Type B pancreatic cell (in vitro differentiated cells): ENCODE measurements around the gene PODXL2. TPM values are rescaled to one million over a fixed set of nuclear protein-coding genes. Genes with fewer than 3 reads are reported as not detected.

ENCODE experiments used
- DNase-seq: peaks from one replicate; pipeline ENCODE4 v3.0.0; 2021; ENCODE audit warnings: mixed read lengths; ENCODE audit not compliant: unreplicated experiment; ENCODE audit errors: extremely low spot score
- H3K27ac Mint-ChIP-seq: 2 replicates; pipeline ENCODE4 v1.8.0; 2021; ENCODE audit warnings: mild to moderate bottlenecking, mixed read lengths
- H3K27me3 Mint-ChIP-seq: 2 replicates; pipeline ENCODE4 v1.8.0; 2021; ENCODE audit warnings: mixed read lengths
- H3K36me3 Mint-ChIP-seq: 2 replicates; pipeline ENCODE4 v1.8.0; 2021; ENCODE audit warnings: mixed read lengths
- H3K4me1 Mint-ChIP-seq: one replicate; pipeline ENCODE4 v1.8.0; 2021; ENCODE audit warnings: mixed read lengths; ENCODE audit not compliant: unreplicated experiment
- H3K4me3 Mint-ChIP-seq: 2 replicates; pipeline ENCODE4 v1.8.0; 2021; ENCODE audit warnings: mild to moderate bottlenecking, mixed read lengths
- H3K9me3 Mint-ChIP-seq: 2 replicates; pipeline ENCODE4 v1.8.0; 2021; ENCODE audit warnings: mixed read lengths
- CTCF ChIP-seq: fragments of 200-600 bp; sonication (generic); conservative IDR thresholded peaks from 2 replicates; pipeline ENCODE4 v1.5.0; 2021; ENCODE audit warnings: antibody characterized with exemption, mild to moderate bottlenecking
- total RNA-seq: library from RNA; stranded (reverse); gene quantifications from 2 replicates; pipeline ENCODE4 v1.2.1, GENCODE V29; 2021; ENCODE audit warnings: low replicate concordance

The PODXL2 gene
- total RNA-seq, 1 donor from 2014 or later = 48.9 TPM

GRCh38 chr3:127585813-127586413 is 43.1 kb upstream of the PODXL2 start:
- H3K4me1 Mint-ChIP-seq = peaks cover 13% of the 10 kb centered on the region
- H3K27ac Mint-ChIP-seq = no peak overlapping the region
- H3K36me3 Mint-ChIP-seq = no peaks in the 10 kb centered on the region
- H3K27me3 Mint-ChIP-seq = peaks cover 2% of the 10 kb centered on the region
- no peak for DNase-seq
- no peak overlapping the region for H3K4me3 Mint-ChIP-seq
- TF ChIP-seq CTCF = no peak
- H3K9me3 Mint-ChIP-seq = no peaks in the 10 kb centered on the region

- Mint-ChIP-seq H3K4me1 (peaks cover 19% of the 10 kb centered on the region), H3K9me3 (no peaks in the 10 kb centered on the region), H3K27ac (peak overlapping the region; percentile 21), H3K4me3 (no peak overlapping the region), H3K27me3 (peaks cover 2% of the 10 kb centered on the region), H3K36me3 (no peaks in the 10 kb centered on the region)
- TF ChIP-seq CTCF = no peak
- no peak for DNase-seq
Measured at GRCh38 chr3:127587876-127588275, 41.1 kb upstream of the PODXL2 start.

GRCh38 chr3:127588806-127589577 is 40.0 kb upstream of the PODXL2 start:
- peaks cover 5% of the 10 kb centered on the region for H3K27me3 Mint-ChIP-seq
- H3K9me3 Mint-ChIP-seq = no peaks in the 10 kb centered on the region
- peaks cover 19% of the 10 kb centered on the region for H3K4me1 Mint-ChIP-seq
- no peak for TF ChIP-seq CTCF
- H3K27ac Mint-ChIP-seq = peak overlapping the region; percentile 81
- no peaks in the 10 kb centered on the region for H3K36me3 Mint-ChIP-seq
- H3K4me3 Mint-ChIP-seq = peak overlapping the region; percentile 92
- no peak for DNase-seq

- H3K27me3 Mint-ChIP-seq = peaks cover 7% of the 10 kb centered on the region
- no peaks in the 10 kb centered on the region for H3K9me3 Mint-ChIP-seq
- H3K4me3 Mint-ChIP-seq = peak overlapping the region; percentile 92
- H3K36me3 Mint-ChIP-seq = no peaks in the 10 kb centered on the region
- peak overlapping the region; percentile 81 for H3K27ac Mint-ChIP-seq
- peaks cover 19% of the 10 kb centered on the region for H3K4me1 Mint-ChIP-seq
- no peak for DNase-seq
- no peak for TF ChIP-seq CTCF
Measured at GRCh38 chr3:127589600-127590281, 39.2 kb upstream of the PODXL2 start.

GRCh38 chr3:127590282-127590592 is 38.7 kb upstream of the PODXL2 start:
- Mint-ChIP-seq H3K27ac (peak overlapping the region; percentile 96), H3K27me3 (peaks cover 10% of the 10 kb centered on the region), H3K9me3 (no peaks in the 10 kb centered on the region), H3K36me3 (no peaks in the 10 kb centered on the region), H3K4me3 (peak overlapping the region; percentile 97), H3K4me1 (peaks cover 17% of the 10 kb centered on the region)
- TF ChIP-seq CTCF = no peak
- no peak for DNase-seq
